Tibial artery (tissue), 4 donors: ENCODE data around the gene MYO6.

Source experiments
- DNase-seq, 2 donors: peaks; one replicate each; pipeline ENCODE4 v3.0.0-alpha.2; 2019
- H3K27ac ChIP-seq, 2 donors: fragments of 200-600 bp; sonication (generic) in 1 of 2; 1 replicate in 1 of 2; 2 replicates in 1 of 2; pipeline ENCODE4 v1.5.1; 2018 to 2019; ENCODE audit warnings: mild to moderate bottlenecking in 1 of 2
- H3K27me3 ChIP-seq, 2 donors: fragments of 200-600 bp; sonication (generic) in 1 of 2; one replicate each; pipeline versions ENCODE4 v1.5.1 to v1.6.0; 2016 to 2019
- H3K36me3 ChIP-seq, 3 donors: fragments of 200-600 bp; sonication (generic) in 2 of 3; one replicate each; pipeline ENCODE4 v1.5.1; 2016 to 2019; ENCODE audit warnings: mild to moderate bottlenecking in 2 of 3
- H3K4me1 ChIP-seq, 4 donors: fragments of 200-600 bp; sonication (generic) in 2 of 4; 1 replicate in 3 of 4; 2 replicates in 1 of 4; pipeline ENCODE4 v1.5.1; 2016 to 2019
- H3K4me3 ChIP-seq, 2 donors: fragments of 200-600 bp; sonication (generic) in 1 of 2; 1 replicate in 1 of 2; 2 replicates in 1 of 2; pipeline ENCODE4 v1.5.1; 2018 to 2019; ENCODE audit warnings: mild to moderate bottlenecking in 2 of 2
- H3K9me3 ChIP-seq, 3 donors: fragments of 200-600 bp; sonication (generic) in 1 of 3; one replicate each; pipeline ENCODE4 v1.5.1; 2016 to 2019
- intact Hi-C: fragments of 100-400 bp; cut with DNase I; formaldehyde crosslinking; loops from one replicate; pipeline ENCODE4 v1.15.0; 2023; ENCODE audit warnings: low total_unique reads
- TF ChIP-seq, protein P1 (sequence below), 2 experiments: fragments of 200-600 bp in 1 of 2; fragments of 450-650 bp in 1 of 2; IDR thresholded peaks; one replicate each; pipeline ENCODE4 v1.5.1; 2017 to 2019; ENCODE audit warnings: antibody characterized with exemption in 2 of 2, mild to moderate bottlenecking in 1 of 2, moderate library complexity in 1 of 2

Gene MYO6

DNA sequence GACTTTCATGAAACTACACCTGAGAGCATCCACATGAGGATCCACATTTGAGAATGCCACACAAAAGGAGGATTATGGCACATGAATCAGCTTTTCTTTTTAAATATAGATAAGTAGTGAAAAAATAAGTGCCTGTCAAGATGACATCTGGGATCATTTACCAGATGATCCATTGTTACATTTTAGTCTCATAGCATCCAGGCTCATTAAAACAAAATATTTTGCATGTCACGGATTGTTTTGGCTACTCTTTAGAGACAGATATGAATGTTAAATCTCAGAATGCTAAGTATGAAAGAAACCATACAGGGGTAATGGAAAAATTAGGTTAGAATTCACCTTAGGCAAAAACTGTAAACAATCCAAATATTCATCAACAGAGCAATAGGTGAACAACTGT lies 66.7 kb downstream of the MYO6 start:
- H3K9me3 ChIP-seq: no peaks in the 10 kb centered on the region
- no peak overlapping the region for H3K4me3 ChIP-seq
- no peaks in the 10 kb centered on the region for H3K27me3 ChIP-seq
- no peak overlapping the region for H3K27ac ChIP-seq
- peaks cover 0 to 9% (median 0%) of the 10 kb centered on the region in 4 donors for H3K4me1 ChIP-seq
- no peak for DNase-seq
- intact Hi-C loops: no loop called here
- TF ChIP-seq, protein P1, sequence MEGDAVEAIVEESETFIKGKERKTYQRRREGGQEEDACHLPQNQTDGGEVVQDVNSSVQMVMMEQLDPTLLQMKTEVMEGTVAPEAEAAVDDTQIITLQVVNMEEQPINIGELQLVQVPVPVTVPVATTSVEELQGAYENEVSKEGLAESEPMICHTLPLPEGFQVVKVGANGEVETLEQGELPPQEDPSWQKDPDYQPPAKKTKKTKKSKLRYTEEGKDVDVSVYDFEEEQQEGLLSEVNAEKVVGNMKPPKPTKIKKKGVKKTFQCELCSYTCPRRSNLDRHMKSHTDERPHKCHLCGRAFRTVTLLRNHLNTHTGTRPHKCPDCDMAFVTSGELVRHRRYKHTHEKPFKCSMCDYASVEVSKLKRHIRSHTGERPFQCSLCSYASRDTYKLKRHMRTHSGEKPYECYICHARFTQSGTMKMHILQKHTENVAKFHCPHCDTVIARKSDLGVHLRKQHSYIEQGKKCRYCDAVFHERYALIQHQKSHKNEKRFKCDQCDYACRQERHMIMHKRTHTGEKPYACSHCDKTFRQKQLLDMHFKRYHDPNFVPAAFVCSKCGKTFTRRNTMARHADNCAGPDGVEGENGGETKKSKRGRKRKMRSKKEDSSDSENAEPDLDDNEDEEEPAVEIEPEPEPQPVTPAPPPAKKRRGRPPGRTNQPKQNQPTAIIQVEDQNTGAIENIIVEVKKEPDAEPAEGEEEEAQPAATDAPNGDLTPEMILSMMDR (IDR thresholded peaks at IDR 0.05): no peak
- H3K36me3 ChIP-seq: peaks cover 0 to 14% (median 0%) of the 10 kb centered on the region in 3 donors

DNA sequence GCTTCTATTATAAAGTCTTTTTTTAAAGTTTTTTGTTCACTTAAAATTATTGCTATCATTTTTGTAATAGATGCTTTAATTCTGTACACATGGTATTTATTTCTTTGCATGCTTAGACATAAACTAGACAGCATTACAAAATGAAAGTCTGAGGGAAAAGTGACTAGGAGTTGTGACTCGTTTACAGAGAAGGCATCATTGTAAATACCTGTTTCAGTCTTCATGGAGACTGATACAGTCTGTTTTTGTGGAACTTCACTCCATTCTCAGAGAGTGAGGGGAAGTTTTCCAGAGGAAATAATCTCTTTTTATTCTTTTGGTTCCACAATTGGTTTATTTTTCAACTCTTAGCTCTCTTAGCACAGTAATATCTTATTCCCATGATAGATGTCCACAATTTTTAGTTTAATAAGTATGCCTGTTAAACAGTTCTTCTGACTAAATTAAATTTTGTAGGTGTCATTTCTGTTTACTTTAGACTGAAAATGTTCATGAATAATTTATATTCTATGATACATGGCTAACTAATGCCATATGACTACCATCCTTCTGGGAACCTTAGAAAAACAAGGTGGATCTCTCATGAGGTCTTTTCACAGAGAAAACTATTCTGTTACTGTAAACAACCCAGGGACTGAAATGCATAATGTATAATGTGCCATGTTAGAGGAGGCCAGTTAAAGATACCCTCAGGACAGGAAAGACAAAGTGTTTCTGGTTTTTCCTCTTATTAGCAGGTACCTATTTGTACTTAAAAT lies 69.2 kb downstream of the MYO6 start:
- intact Hi-C loops: no loop called here
- H3K4me3 ChIP-seq: no peak overlapping the region
- TF ChIP-seq, protein P1 (IDR thresholded peaks at IDR 0.05): no peak

DNA sequence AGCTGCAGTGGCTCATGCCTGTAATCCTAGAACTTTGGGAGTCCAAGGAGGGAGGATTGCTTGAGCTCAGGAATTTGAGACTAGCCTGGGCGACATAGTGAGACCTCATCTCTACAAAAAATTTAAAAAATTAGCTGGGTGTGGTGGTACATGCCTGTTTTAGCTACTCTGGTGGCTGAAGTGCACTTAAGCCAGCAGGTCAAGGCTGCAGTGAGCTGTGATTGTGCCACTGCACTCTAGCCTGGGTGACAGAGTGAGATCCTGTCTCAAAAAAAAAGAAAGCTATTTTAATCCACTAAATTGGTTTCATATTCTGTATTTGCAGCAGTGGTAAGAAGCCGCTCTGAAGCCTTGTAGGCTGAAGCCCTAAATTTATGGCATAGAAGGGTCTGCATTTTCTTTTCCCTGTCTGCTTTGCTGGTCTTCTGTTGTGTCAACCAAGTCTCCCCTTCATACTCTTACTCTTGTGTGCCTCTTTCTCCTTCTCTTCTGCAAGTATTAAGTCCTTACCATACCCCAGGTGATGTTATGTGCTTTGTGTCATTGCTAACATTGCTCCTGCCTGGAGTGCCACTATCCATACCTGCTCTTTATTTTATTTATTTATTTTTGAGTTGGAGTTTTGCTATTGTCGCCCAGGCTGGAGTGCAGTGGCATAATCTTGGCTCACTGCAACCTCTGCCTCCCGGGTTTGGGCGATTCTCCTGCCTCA lies 70.9 kb downstream of the MYO6 start:
- intact Hi-C loops: no loop called here
- no peaks in the 10 kb centered on the region for H3K27me3 ChIP-seq
- TF ChIP-seq, protein P1 (IDR thresholded peaks at IDR 0.05): no peak
- H3K4me1 ChIP-seq: no peaks in the 10 kb centered on the region
- no peaks in the 10 kb centered on the region for H3K9me3 ChIP-seq
- H3K36me3 ChIP-seq: peaks cover 0 to 14% (median 0%) of the 10 kb centered on the region in 3 donors
- no peak for DNase-seq
- H3K27ac ChIP-seq: no peak overlapping the region
- H3K4me3 ChIP-seq: no peak overlapping the region

More for the DNA sequence above, 69.2 kb downstream of the MYO6 start:
- H3K4me1 ChIP-seq: peaks cover 0 to 7% (median 0%) of the 10 kb centered on the region in 4 donors
- peaks cover 0 to 14% (median 0%) of the 10 kb centered on the region in 3 donors for H3K36me3 ChIP-seq
- H3K27ac ChIP-seq: no peak overlapping the region
- H3K27me3 ChIP-seq: no peaks in the 10 kb centered on the region
- no peaks in the 10 kb centered on the region for H3K9me3 ChIP-seq
- DNase-seq: no peak

DNA sequence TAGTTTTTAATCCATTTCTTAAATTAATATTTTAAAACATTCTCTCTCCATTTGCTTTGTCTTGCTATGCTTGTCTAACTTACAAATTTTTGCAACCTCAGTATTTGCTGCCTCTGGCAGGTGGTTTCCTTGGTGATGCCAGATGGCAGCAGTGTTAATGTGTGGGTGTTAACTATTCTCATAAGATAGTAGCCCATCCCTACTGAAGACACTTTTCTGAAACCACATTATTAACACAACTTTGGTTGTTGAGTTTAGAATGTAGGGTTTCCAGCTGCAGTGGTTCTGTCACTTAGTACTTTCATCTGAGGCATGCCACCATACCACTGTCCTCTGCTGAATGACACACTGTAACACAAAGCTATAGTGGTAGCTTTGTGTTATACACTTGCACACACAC lies 75.1 kb downstream of the MYO6 start:
- no peak for DNase-seq
- Histone ChIP-seq H3K36me3 (peaks cover 0 to 5% (median 0%) of the 10 kb centered on the region in 3 donors), H3K4me3 (no peak overlapping the region), H3K27ac (no peak overlapping the region), H3K27me3 (no peaks in the 10 kb centered on the region), H3K9me3 (no peaks in the 10 kb centered on the region), H3K4me1 (no peaks in the 10 kb centered on the region)
- TF ChIP-seq, protein P1 (IDR thresholded peaks at IDR 0.05): no peak
- intact Hi-C loops: no loop called here

DNA sequence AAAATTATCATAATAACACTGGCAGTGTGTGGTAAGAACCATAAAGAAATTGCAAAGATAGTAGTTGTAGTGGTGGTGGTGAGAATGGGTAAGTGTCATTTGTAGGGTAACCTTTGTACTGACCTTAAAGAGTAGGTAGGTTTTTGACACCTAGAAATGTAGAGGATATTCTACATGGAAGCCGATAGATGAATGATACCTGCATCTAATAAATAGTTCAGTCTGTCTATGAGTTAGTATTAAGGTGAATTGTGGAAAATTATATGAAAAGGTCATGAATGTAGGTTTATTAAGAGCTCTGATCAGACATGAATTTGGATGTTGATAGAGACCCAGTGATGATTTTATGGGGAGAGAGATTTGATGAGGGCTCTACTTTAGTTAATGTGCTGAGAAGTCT lies 78.1 kb downstream of the MYO6 start:
- H3K4me1 ChIP-seq: no peaks in the 10 kb centered on the region
- intact Hi-C loops: no loop called here
- no peak overlapping the region for H3K27ac ChIP-seq
- no peak for DNase-seq
- peaks cover 0 to 12% (median 6%) of the 10 kb centered on the region in 3 donors for H3K36me3 ChIP-seq
- TF ChIP-seq, protein P1 (IDR thresholded peaks at IDR 0.05): no peak
- no peak overlapping the region for H3K4me3 ChIP-seq
- H3K9me3 ChIP-seq: no peaks in the 10 kb centered on the region
- H3K27me3 ChIP-seq: no peaks in the 10 kb centered on the region
